ENCODE results near the gene FOXN1.

GRCh38 chr17:28473542-28473941, 32.6 kb upstream of the FOXN1 start, which contains the start of gene SLC13A2:
- TF ChIP-seq CTCF (IDR thresholded peaks at IDR 0.05) (peak in 4 of 6 experiments; percentile 8 to 66 (median 59)), POLR2A (IDR thresholded peaks at IDR 0.05) (peak; percentile 97 to 99)
